Heart right ventricle (tissue), 16 donors: Measurements from ENCODE around the gene KRTAP5-7. TPM values are rescaled to one million over a fixed set of nuclear protein-coding genes. Genes with fewer than 3 reads are reported as not detected.
"Not testable (repeated sequence)": the region's sequence is repeated elsewhere in the genome, so short reads cannot be mapped to it uniquely, and the experiment has no call there.

Experiments used
- ATAC-seq, 8 donors: fragments of 200-7000 bp; cut with Tn5 transposase; one replicate each; pipeline ENCODE4 v1.9.1; 2020; ENCODE audit warnings: mild to moderate bottlenecking in 8 of 8, moderate library complexity in 8 of 8, moderate number of reproducible peaks in 1 of 8
- DNase-seq, 2 donors: peaks; one replicate each; pipeline ENCODE4 v3.0.0-alpha.2; 2020
- H3K27ac ChIP-seq, 10 donors: fragments of 200-600 bp; sonication (generic) in 2 of 10; one replicate each; pipeline versions ENCODE4 v1.5.0 to v1.8.0; 2020 to 2022; ENCODE audit warnings: mild to moderate bottlenecking in 3 of 10
- H3K27me3 ChIP-seq, 7 donors: fragments of 200-600 bp; one replicate each; pipeline ENCODE4 v1.8.0; 2021 to 2022; ENCODE audit warnings: mild to moderate bottlenecking in 2 of 7
- H3K36me3 ChIP-seq, 9 donors: fragments of 200-600 bp; sonication (generic) in 1 of 9; one replicate each; pipeline versions ENCODE4 v1.5.0 to v1.8.0; 2020 to 2022; ENCODE audit warnings: mild to moderate bottlenecking in 2 of 9
- H3K4me1 ChIP-seq, 9 donors: fragments of 200-600 bp; sonication (generic) in 1 of 9; one replicate each; pipeline versions ENCODE4 v1.5.0 to v1.8.0; 2020 to 2022; ENCODE audit warnings: mild to moderate bottlenecking in 4 of 9
- H3K4me3 ChIP-seq, 10 donors: fragments of 200-600 bp; sonication (generic) in 2 of 10; one replicate each; pipeline versions ENCODE4 v1.5.0 to v1.8.0; 2020 to 2022; ENCODE audit warnings: mild to moderate bottlenecking in 7 of 10, moderate library complexity in 2 of 10
- H3K9me3 ChIP-seq, 11 donors: fragments of 200-600 bp in 10 of 11; sonication (generic) in 2 of 11; one replicate each; pipeline versions ENCODE4 v1.5.0 to v1.8.0; 2013 to 2022; ENCODE audit warnings: mild to moderate bottlenecking in 2 of 11, control low read depth in 1 of 11, moderate library complexity in 1 of 11
- WGBS, 2 donors: extraction: QIAGEN DNeasy Blood & Tissue Kit; methylation state at CpG; one replicate each; pipeline ENCODE4 v1.1.7; 2013; ENCODE audit warnings: inconsistent platforms in 1 of 2; 5-methylcytosine and 5-hydroxymethylcytosine counted together
- intact Hi-C, 10 donors: fragments of 100-400 bp; cut with DNase I; formaldehyde crosslinking; loops; one replicate each; pipeline versions ENCODE4 v1.11.1 to v1.14.2; 2022
- polyA plus RNA-seq, 2 donors: library from polyadenylated mRNA; stranded (reverse); fragments of 200-250 nt; gene quantifications; one replicate each; pipeline ENCODE4 v1.2.3, GENCODE V29; 2013
- total RNA-seq, 10 donors: library from RNA; stranded (reverse); fragmentation: NEBNext Ultra II Directional in 3 of 10; extraction: Animal tissue kit (Norgen Biotek cat#: 25700) in 3 of 10; gene quantifications; one replicate each; pipeline versions ENCODE4 v1.2.1 to v1.2.4, GENCODE V29; 2021 to 2023
- TF ChIP-seq, protein P1 (sequence below), 9 donors: fragments of 200-600 bp; sonication (generic) in 2 of 9; IDR thresholded peaks; one replicate each; pipeline versions ENCODE4 v1.5.0 to v1.8.0; 2021 to 2022; ENCODE audit warnings: antibody characterized with exemption in 9 of 9, mild to moderate bottlenecking in 5 of 9, moderate library complexity in 1 of 9
- donor health status: Arrhythmogenic right ventricular cardiomyopathy.
- donor health status: ischemic (EF 13 %, LVEDD 7.1; RV severe dilation, severe dysfunction).
- donor health status: healthy with polysubstance abuse.
- donor health status: DM: no; HTN: yes; CAD: no.
- donor health status: DM: no; HTN: no; CAD: no.
- donor health status: ischemic (EF 25% LVEDD 6.9; RV normal size, moderate dysfunction).
- donor health status: ischemic (EF 25% LVEDD 5.7; RV mildly dilated, moderate dysfunction).
- donor health status: healthy.
- donor health status: DM: yes; HTN: yes; CAD: no.
- donor health status: Ischemic cardiomyopathy.
- donor health status: ischemic (EF 35%, LVEDD 5.7; RV mildly dilated, moderate dysfunction).
- donor health status: nonischemic (EF 11% LVEDD 7.7; RV severe dilation, severe dysfunction).
- donor health status: DM: yes; HTN: yes; CAD: no.
- donor health status: PGD.
- donor health status: ischemic (EF 29% LVEDD 5.4; RV normal size, mild dysfunction).
- donor health status: nonischemic (EF 23%, LVEDD 6.1; RV moderate dilation, normal function).

The KRTAP5-7 gene
- total and polyA plus RNA-seq, 12 donors, result 0.01 to 0.20 TPM; not detected in 10

DNA sequence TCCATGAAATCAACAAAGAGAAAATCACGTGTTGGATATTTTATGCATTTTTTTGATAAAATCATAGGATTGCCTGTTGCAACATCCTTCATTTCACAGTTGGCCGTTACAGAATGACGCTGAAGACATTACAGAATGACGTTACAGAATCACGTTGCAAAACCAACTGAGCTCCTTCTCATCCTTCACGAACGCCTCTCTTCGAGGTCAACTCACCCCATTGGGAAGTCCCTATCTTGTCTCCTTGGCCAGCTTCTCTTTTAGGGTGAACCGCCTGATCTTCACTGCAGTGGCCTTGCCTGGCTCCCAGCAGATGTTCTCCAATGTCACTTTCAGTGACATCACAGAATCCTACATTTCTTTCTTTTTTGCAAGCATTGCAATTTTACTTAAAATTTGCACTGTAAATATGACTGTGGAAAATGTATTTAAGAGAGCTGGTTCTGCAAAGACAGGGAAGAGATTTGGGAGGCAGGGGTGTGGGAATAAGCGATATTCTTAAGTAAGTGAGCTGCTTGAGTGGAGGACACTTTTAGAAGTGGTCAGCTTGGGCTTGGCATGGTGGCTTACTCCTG is 5.1 kb downstream of the KRTAP5-7 start:
- intact Hi-C loops, result no loop called here
- H3K4me3 ChIP-seq, result no peak overlapping the region
- TF ChIP-seq, protein P1, sequence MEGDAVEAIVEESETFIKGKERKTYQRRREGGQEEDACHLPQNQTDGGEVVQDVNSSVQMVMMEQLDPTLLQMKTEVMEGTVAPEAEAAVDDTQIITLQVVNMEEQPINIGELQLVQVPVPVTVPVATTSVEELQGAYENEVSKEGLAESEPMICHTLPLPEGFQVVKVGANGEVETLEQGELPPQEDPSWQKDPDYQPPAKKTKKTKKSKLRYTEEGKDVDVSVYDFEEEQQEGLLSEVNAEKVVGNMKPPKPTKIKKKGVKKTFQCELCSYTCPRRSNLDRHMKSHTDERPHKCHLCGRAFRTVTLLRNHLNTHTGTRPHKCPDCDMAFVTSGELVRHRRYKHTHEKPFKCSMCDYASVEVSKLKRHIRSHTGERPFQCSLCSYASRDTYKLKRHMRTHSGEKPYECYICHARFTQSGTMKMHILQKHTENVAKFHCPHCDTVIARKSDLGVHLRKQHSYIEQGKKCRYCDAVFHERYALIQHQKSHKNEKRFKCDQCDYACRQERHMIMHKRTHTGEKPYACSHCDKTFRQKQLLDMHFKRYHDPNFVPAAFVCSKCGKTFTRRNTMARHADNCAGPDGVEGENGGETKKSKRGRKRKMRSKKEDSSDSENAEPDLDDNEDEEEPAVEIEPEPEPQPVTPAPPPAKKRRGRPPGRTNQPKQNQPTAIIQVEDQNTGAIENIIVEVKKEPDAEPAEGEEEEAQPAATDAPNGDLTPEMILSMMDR (IDR thresholded peaks at IDR 0.05), result no peak
- no peaks in the 10 kb centered on the region for H3K36me3 ChIP-seq
- 81 to 83% methylated on average over 10 of the region's 10 CpGs for WGBS, 2 donors
- H3K9me3 ChIP-seq, result no peaks in the 10 kb centered on the region
- ATAC-seq, result no peak
- no peaks in the 10 kb centered on the region for H3K27me3 ChIP-seq
- no peaks in the 10 kb centered on the region for H3K4me1 ChIP-seq
- DNase-seq, result no peak
- no peak overlapping the region for H3K27ac ChIP-seq

DNA sequence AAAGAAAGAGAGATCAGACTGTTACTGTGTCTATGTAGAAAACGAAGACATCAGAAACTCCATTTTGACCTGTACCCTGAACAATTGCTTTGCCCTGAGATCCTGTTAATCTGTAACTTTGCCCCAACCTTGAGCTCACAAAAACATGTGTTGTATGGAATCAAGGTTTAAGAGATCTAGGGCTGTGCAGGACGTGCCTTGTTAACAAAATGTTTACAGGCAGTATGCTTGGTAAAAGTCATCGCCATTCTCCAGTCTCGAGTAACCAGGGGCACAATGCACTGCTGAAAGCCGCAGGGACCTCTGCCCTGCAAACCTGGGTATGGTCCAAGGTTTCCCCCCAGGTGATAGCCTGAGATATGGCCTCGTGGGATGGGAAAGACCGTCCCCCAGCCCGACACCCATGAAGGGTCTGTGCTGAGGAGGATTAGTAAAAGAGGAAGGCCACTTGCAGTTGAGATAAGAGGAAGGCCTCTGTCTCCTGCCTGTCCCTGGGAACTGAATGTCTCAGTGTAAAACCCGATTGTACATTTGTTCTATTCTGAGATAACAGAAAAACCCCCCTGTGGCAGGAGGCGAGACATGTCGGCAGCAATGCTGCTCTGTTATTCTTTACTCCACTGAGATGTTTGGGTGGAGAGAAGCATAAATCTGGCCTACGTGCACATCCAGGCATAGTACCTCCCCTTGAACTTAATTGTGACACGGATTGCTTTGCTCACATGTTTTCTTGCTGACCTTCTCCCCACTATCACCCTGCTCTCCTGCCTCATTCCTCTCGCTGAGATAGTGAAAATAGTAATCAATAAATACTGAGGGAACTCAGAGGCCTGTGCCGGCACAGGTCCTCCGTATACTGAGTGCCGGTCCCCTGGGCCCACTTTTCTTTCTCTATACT is 7.9 kb downstream of the KRTAP5-7 start:
- H3K27ac ChIP-seq, intact Hi-C loops, H3K27me3 ChIP-seq, H3K4me1 ChIP-seq, H3K36me3 ChIP-seq, H3K9me3 ChIP-seq, DNase-seq, H3K4me3 ChIP-seq, ATAC-seq: not testable (repeated sequence)
- 60 to 63% methylated on average over 17 of the region's 17 CpGs for WGBS, 2 donors

DNA sequence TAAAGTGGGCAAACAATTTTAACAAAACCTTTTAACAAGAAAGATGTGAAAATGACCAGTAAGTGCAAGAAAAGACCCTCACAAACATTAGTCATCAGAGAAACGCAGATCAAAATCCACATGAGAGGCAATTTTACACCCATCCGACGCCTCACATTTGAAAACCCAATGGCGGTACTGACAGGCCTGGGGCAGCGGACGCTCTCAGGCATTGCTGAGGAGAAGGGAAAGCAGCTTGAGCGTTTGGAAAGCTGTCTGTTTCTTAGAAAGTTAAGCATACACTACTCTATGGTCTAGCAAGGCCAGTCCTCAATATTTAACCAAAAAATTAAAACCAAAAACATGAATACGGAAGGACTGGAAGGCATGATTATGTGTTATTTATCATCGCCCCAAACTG is 8.8 kb downstream of the KRTAP5-7 start:
- WGBS, 2 donors, result 97% methylated on average over 9 of the region's 9 CpGs

DNA sequence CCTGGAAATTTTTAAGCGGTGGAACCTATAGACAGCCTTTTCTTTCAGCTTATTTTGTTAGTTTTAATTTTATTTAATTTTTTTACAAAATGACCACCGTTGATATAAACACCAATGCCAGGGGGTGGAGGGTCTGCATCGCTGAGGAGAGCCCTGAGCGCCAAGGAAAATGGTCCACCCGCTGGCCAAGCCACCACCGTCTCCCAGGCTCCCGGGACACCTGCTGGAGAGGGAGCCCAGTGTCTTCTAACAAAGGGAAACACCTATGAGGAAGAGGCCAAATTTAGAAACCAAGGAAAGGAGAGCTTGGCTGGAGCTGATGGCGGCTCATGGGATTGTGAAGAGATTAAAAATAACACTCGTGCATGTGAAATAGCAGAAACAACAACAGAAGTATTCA is 10.5 kb downstream of the KRTAP5-7 start:
- H3K27ac ChIP-seq, result no peak overlapping the region
- peaks cover 0 to 4% (median 0%) of the 10 kb centered on the region in 11 donors for H3K9me3 ChIP-seq
- DNase-seq (no peak), ATAC-seq (no peak)
- H3K36me3 ChIP-seq, result no peaks in the 10 kb centered on the region
- no peaks in the 10 kb centered on the region for H3K4me1 ChIP-seq
- peaks cover 0 to 5% (median 0%) of the 10 kb centered on the region in 7 donors for H3K27me3 ChIP-seq
- 81% methylated on average over 9 of the region's 9 CpGs for WGBS, 2 donors
- intact Hi-C loops, result no loop called here
- TF ChIP-seq, protein P1 (IDR thresholded peaks at IDR 0.05), result no peak
- no peak overlapping the region for H3K4me3 ChIP-seq

More for the DNA sequence above, 8.8 kb downstream of the KRTAP5-7 start:
- no peak for DNase-seq
- Histone ChIP-seq H3K27me3 (no peaks in the 10 kb centered on the region), H3K4me3 (no peak overlapping the region), H3K4me1 (no peaks in the 10 kb centered on the region), H3K36me3 (no peaks in the 10 kb centered on the region), H3K27ac (no peak overlapping the region), H3K9me3 (no peaks in the 10 kb centered on the region)
- TF ChIP-seq, protein P1 (IDR thresholded peaks at IDR 0.05), result no peak
- ATAC-seq, result no peak
- intact Hi-C loops, result no loop called here

DNA sequence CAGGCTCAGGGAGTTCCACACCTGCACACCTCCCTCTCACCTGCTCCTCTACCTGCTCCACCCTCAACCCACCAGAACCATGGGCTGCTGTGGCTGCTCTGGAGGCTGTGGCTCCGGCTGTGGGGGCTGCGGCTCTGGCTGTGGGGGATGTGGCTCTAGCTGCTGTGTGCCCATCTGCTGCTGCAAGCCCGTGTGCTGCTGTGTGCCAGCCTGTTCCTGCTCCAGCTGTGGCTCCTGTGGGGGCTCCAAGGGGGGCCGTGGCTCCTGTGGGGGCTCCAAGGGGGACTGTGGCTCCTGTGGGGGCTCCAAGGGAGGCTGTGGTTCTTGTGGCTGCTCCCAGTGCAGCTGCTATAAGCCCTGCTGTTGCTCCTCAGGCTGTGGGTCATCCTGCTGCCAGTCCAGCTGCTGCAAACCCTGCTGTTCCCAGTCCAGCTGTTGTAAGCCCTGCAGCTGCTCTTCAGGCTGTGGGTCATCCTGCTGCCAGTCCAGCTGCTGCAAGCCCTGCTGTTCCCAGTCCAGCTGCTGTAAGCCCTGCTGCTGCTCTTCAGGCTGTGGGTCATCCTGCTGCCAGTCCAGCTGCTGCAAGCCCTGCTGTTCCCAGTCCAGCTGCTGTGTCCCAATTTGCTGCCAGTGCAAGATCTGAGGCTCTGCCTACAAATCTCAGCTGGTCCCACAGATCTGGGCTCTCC is 11.1 kb downstream of the KRTAP5-7 start, which contains the start of gene KRTAP5-8:
KRTAP5-8 (plus strand) TSS at position 49 of the 689 bp plus-strand sequence; CDS start at position 80, 31 bp downstream.
- H3K36me3 ChIP-seq, intact Hi-C loops, H3K27ac ChIP-seq, H3K9me3 ChIP-seq, H3K4me3 ChIP-seq, DNase-seq, H3K4me1 ChIP-seq, H3K27me3 ChIP-seq, ATAC-seq: not testable (repeated sequence)
- 64 to 68% methylated on average over 4 of the region's 4 CpGs for WGBS, 2 donors
